ENCODE results near the gene PPARA.

Gene PPARA

GRCh38 chr22:46145896-46146295, 4.4 kb upstream of the PPARA start:
- no peak for DNase-seq

- no peak for DNase-seq
Observed at GRCh38 chr22:46146329-46146728, 4.0 kb upstream of the PPARA start.

- DNase-seq = no peak
Observed at GRCh38 chr22:46147061-46147460, 3.3 kb upstream of the PPARA start.

GRCh38 chr22:46147471-46148267, 2.7 kb upstream of the PPARA start:
- no peak for DNase-seq

- no peak for DNase-seq
Observed at GRCh38 chr22:46148336-46148735, 2.0 kb upstream of the PPARA start.

GRCh38 chr22:46148816-46149511, 1.4 kb upstream of the PPARA start:
- DNase-seq = peak; percentile 27 to 34

- DNase-seq = peak; percentile 21 to 30
Observed at GRCh38 chr22:46149512-46150033, 753 bp upstream of the PPARA start.

- peak; percentile 49 to 56 for DNase-seq
Observed at GRCh38 chr22:46150655-46151477, 540 bp downstream of the PPARA start.

- DNase-seq = no peak
Observed at GRCh38 chr22:46153930-46154329, 3.6 kb downstream of the PPARA start.

GRCh38 chr22:46156031-46156430, 5.7 kb downstream of the PPARA start:
- no peak for DNase-seq

- DNase-seq = no peak
Observed at GRCh38 chr22:46158283-46158682, 8.0 kb downstream of the PPARA start.

GRCh38 chr22:46159212-46159611, 8.9 kb downstream of the PPARA start:
- DNase-seq = no peak

- no peak for DNase-seq
Observed at GRCh38 chr22:46159777-46160176, 9.5 kb downstream of the PPARA start.

- DNase-seq = no peak
Observed at GRCh38 chr22:46162285-46162684, 12.0 kb downstream of the PPARA start.

- no peak for DNase-seq
Observed at GRCh38 chr22:46162771-46163556, 12.6 kb downstream of the PPARA start.

- DNase-seq = no peak
Observed at GRCh38 chr22:46163557-46163888, 13.2 kb downstream of the PPARA start.

- DNase-seq = no peak
Observed at GRCh38 chr22:46165977-46166376, 15.7 kb downstream of the PPARA start.

- DNase-seq = no peak
Observed at GRCh38 chr22:46169628-46170027, 19.3 kb downstream of the PPARA start.

- no peak for DNase-seq
Observed at GRCh38 chr22:46171940-46172339, 21.6 kb downstream of the PPARA start.

GRCh38 chr22:46172522-46173110, 22.3 kb downstream of the PPARA start:
- DNase-seq = no peak

- no peak for DNase-seq
Observed at GRCh38 chr22:46173152-46173551, 22.8 kb downstream of the PPARA start.

GRCh38 chr22:46175631-46176030, 25.3 kb downstream of the PPARA start:
- no peak for DNase-seq
